Nephron progenitor cell (in vitro differentiated cells): ENCODE data around the gene DDX20.
A peak's percentile ranks its signal among the peaks of the same experiment; 100 is the strongest.

ENCODE experiments used
- DNase-seq: peaks from one replicate; pipeline ENCODE4 v3.0.0; 2021
- H3K27ac Mint-ChIP-seq: 2 replicates; pipeline ENCODE4 v1.8.0; 2021; ENCODE audit warnings: mild to moderate bottlenecking, moderate library complexity, mixed read lengths
- H3K27me3 Mint-ChIP-seq: 2 replicates; pipeline ENCODE4 v1.8.0; 2021; ENCODE audit warnings: mild to moderate bottlenecking, low read depth, mixed read lengths; ENCODE audit not compliant: poor library complexity
- H3K36me3 Mint-ChIP-seq: 2 replicates; pipeline ENCODE4 v1.8.0; 2021; ENCODE audit warnings: low read depth, mixed read lengths
- H3K4me1 Mint-ChIP-seq: 2 replicates; pipeline ENCODE4 v1.8.0; 2021; ENCODE audit warnings: mixed read lengths
- H3K4me3 Mint-ChIP-seq: 2 replicates; pipeline ENCODE4 v1.8.0; 2021; ENCODE audit warnings: mild to moderate bottlenecking, moderate library complexity, mixed read lengths
- H3K9me3 Mint-ChIP-seq: 2 replicates; pipeline ENCODE4 v1.8.0; 2021; ENCODE audit warnings: mild to moderate bottlenecking, moderate library complexity, mixed read lengths
- TF ChIP-seq, protein P1 (sequence below): fragments of 200-600 bp; sonication (generic); IDR thresholded peaks from 2 replicates; pipeline ENCODE4 v1.5.0; 2021; ENCODE audit warnings: antibody characterized with exemption

Gene DDX20

DNA sequence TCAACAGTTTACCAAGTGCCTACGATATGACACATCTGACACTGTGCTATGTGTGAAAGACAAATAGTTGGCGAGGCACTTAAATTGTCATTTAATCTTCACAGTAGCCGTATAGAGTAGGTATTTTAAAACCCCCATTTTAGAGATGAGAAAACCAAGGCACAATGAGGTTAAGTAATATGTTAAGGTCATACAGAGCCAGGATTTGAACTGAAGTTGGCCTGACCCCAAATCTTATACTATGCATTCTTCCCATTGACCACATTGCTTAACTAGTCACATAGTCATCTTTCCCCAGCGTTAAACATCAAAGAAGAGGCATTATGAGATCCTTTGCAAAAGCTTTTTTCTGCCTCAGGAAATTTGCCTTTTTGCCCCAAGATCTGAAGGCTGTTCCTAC, 20.4 kb upstream of the DDX20 start:
- no peaks in the 10 kb centered on the region for H3K36me3 Mint-ChIP-seq
- TF ChIP-seq, protein P1, sequence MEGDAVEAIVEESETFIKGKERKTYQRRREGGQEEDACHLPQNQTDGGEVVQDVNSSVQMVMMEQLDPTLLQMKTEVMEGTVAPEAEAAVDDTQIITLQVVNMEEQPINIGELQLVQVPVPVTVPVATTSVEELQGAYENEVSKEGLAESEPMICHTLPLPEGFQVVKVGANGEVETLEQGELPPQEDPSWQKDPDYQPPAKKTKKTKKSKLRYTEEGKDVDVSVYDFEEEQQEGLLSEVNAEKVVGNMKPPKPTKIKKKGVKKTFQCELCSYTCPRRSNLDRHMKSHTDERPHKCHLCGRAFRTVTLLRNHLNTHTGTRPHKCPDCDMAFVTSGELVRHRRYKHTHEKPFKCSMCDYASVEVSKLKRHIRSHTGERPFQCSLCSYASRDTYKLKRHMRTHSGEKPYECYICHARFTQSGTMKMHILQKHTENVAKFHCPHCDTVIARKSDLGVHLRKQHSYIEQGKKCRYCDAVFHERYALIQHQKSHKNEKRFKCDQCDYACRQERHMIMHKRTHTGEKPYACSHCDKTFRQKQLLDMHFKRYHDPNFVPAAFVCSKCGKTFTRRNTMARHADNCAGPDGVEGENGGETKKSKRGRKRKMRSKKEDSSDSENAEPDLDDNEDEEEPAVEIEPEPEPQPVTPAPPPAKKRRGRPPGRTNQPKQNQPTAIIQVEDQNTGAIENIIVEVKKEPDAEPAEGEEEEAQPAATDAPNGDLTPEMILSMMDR, result no peak
- no peak overlapping the region for H3K27ac Mint-ChIP-seq
- H3K4me3 Mint-ChIP-seq, result no peak overlapping the region
- peaks cover 18% of the 10 kb centered on the region for H3K4me1 Mint-ChIP-seq
- no peaks in the 10 kb centered on the region for H3K9me3 Mint-ChIP-seq
- peaks cover 9% of the 10 kb centered on the region for H3K27me3 Mint-ChIP-seq
- DNase-seq, result no peak

DNA sequence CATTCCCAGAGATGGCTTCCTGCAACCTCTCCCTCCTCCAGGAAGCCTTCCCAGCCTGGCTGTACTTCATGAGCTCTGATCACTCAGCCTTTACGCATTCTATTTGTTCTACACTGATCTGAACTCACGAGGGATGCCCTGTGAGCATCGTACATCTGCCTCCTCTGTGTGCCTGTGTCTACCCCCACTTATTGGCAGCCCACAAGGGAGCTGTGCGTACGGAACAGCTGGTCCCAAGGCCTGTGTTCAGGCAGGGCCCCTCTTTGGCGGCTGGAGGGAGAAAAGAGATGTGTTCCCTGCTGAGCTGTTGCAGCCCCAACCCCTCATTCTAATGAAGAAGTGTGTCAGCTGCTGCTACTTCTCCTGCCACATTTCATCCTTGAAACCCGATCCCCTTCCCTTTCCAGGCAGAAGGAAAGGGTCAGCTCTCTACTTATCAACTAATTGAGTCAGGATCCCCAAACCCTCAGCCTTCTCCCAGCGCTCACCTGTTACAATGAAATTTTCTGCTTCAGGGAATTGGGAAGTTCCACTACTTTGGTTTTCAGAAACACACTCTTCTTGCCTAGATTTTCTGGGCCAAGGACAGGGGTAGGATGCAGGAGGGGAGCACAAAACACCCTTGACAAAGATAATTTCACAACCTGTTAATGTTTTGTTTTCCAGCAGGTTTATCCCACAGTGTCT, 19.7 kb upstream of the DDX20 start:
- Mint-ChIP-seq H3K9me3 (no peaks in the 10 kb centered on the region), H3K27ac (no peak overlapping the region)
- peak; percentile 27 for DNase-seq

DNA sequence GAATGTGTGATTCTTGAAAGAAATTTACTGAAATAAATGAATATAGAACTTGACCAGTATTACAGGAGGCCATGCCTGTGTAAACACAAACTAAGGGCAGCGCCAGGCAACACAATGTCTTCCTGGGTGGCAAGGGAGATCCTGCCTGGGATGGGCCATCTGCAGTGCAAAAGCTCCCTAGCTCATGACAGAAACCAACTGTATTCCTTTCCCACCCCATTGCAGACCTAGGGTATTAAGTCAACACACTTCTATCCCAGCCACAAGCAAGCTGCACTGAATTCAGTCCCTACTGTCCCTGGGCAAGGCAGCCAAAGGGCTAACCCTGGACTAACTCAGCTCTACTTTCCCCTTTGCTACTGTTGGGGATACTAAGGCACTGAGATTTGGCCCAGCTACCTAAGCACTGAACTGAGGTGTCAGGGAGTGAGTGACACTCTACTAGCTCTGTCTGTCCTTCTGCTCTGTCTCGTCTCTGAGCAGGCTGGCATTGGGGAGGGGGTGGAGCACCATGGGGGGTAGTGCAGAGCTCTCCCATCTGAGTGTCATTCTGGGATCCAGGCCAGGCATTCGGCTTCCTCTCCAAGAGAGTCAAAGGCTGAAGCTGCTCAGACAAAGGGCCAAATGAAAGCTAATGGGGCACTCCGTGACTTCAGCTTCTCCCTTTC, 19.0 kb upstream of the DDX20 start:
- peaks cover 22% of the 10 kb centered on the region for H3K27me3 Mint-ChIP-seq
- TF ChIP-seq, protein P1, result no peak
- peak overlapping the region; percentile 82 for H3K4me3 Mint-ChIP-seq
- no peak overlapping the region for H3K27ac Mint-ChIP-seq
- no peaks in the 10 kb centered on the region for H3K36me3 Mint-ChIP-seq
- H3K9me3 Mint-ChIP-seq, result no peaks in the 10 kb centered on the region
- peaks cover 11% of the 10 kb centered on the region for H3K4me1 Mint-ChIP-seq
- no peak for DNase-seq

More for the DNA sequence above, 19.7 kb upstream of the DDX20 start:
- H3K4me3 Mint-ChIP-seq, result no peak overlapping the region
- H3K36me3 Mint-ChIP-seq, result no peaks in the 10 kb centered on the region
- peaks cover 15% of the 10 kb centered on the region for H3K27me3 Mint-ChIP-seq
- peaks cover 12% of the 10 kb centered on the region for H3K4me1 Mint-ChIP-seq
- TF ChIP-seq, protein P1, result no peak

DNA sequence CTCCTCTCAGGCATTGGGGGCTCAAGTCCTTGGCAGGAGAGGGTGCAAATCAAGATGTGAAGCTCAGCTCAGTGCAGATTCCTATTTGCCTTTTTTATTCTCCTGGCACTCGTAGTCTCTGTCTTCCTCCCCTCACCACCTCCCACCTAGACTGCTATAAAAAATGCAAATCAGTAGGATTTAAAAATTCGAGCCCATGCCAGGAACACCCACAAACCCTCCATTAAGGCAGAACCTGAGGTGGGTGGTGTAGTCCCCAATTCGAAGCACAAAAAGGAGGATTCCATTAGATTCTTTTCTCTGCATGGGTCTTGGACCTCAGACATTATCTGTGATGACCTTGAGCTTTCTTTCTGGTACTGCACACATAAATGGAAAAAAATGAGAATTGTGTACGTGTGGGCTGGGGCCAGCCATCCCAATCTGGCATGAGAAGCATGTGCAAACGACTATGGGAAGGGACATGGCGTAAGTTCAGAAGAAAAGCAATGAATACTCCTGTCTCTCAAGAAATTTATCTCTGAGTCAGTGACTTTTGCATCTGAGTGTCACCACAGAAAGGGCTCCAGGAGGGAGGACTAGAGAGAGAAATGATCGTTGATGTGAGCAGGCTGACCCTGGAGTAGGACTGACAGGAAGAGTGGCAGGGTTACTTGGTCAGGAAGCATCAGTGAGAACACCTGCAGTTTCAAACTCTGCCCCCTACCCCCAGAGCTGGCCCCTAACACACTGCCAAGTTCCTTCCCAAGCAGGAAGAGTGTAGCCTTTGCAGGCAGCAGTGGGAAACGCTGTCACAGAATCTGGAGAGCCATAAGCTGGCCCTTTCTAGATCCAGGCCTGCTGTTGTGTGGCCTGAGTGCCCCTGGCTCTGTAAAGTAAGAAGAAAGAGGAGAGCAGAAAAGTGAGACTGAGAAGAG, 18.2 kb upstream of the DDX20 start:
- TF ChIP-seq, protein P1, result no peak
- H3K27ac Mint-ChIP-seq, result peak overlapping the region; percentile 8
- H3K9me3 Mint-ChIP-seq, result no peaks in the 10 kb centered on the region
- peak overlapping the region; percentile 82 for H3K4me3 Mint-ChIP-seq
- H3K4me1 Mint-ChIP-seq, result peaks cover 11% of the 10 kb centered on the region
- no peaks in the 10 kb centered on the region for H3K36me3 Mint-ChIP-seq
- H3K27me3 Mint-ChIP-seq, result peaks cover 26% of the 10 kb centered on the region
- DNase-seq, result no peak

DNA sequence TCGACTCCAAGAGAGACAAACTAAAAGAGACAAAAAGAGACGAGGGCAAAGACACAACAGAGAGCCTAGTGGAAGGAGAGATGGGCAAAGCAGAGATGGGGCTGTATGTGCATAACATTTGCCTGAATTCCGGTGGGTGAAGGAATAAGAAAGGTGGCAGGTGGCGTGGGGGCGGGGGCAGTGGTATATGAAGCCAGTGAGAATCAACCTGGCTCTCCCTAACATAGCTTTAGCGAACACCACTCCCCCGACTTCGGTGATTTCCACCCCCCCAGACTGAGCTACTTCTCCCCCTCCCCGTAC, 17.6 kb upstream of the DDX20 start:
- H3K27ac Mint-ChIP-seq, result peak overlapping the region; percentile 8
- peak overlapping the region; percentile 82 for H3K4me3 Mint-ChIP-seq
- H3K9me3 Mint-ChIP-seq, result no peaks in the 10 kb centered on the region
- no peak for DNase-seq
- H3K4me1 Mint-ChIP-seq, result peaks cover 11% of the 10 kb centered on the region
- no peaks in the 10 kb centered on the region for H3K36me3 Mint-ChIP-seq
- TF ChIP-seq, protein P1, result no peak
- peaks cover 30% of the 10 kb centered on the region for H3K27me3 Mint-ChIP-seq
